Measurements from ENCODE around the gene CCN2. TPM values are rescaled to one million over a fixed set of nuclear protein-coding genes. Genes with fewer than 3 reads are reported as not detected.
A peak's percentile ranks its signal among the peaks of the same experiment; 100 is the strongest.
"Not testable (repeated sequence)": the region's sequence is repeated elsewhere in the genome, so short reads cannot be mapped to it uniquely, and the experiment has no call there.

CCN2 gene
- total RNA-seq, 1 donor from 2014 or later = 24.2 TPM

DNA sequence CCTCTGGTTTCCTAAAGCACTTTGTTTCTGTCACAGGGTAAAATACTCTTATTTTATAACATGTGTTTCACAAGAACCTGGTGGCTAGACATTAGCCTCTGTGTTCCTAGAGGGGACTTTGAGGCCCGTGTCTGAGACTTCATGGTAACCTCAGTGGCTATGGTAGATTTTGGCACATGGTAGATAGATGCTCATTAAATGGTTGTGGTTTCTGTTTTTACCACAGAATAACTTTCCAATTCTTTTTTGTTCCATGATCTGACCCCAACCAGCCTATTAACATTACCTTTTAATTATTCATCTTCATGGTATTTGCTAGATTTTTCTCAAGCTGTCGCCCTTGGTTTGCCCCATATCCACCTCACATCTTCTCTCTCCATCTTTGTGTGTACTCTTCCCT, 34.3 kb downstream of the CCN2 start:
- TF ChIP-seq, protein P1, sequence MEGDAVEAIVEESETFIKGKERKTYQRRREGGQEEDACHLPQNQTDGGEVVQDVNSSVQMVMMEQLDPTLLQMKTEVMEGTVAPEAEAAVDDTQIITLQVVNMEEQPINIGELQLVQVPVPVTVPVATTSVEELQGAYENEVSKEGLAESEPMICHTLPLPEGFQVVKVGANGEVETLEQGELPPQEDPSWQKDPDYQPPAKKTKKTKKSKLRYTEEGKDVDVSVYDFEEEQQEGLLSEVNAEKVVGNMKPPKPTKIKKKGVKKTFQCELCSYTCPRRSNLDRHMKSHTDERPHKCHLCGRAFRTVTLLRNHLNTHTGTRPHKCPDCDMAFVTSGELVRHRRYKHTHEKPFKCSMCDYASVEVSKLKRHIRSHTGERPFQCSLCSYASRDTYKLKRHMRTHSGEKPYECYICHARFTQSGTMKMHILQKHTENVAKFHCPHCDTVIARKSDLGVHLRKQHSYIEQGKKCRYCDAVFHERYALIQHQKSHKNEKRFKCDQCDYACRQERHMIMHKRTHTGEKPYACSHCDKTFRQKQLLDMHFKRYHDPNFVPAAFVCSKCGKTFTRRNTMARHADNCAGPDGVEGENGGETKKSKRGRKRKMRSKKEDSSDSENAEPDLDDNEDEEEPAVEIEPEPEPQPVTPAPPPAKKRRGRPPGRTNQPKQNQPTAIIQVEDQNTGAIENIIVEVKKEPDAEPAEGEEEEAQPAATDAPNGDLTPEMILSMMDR (conservative IDR thresholded peaks at IDR 0.05) = no peak
- no peak overlapping the region for H3K27ac Mint-ChIP-seq (ENCODE audit: unreplicated experiment)
- no peak for DNase-seq (ENCODE audit: low read depth, low spot score)
- peaks cover 5% of the 10 kb centered on the region for H3K36me3 Mint-ChIP-seq (ENCODE audit: low read depth)
- peaks cover 8% of the 10 kb centered on the region for H3K9me3 Mint-ChIP-seq
- H3K27me3 Mint-ChIP-seq (ENCODE audit: low read depth) = peaks cover 3% of the 10 kb centered on the region
- H3K4me1 Mint-ChIP-seq = peaks cover 8% of the 10 kb centered on the region
- H3K4me3 Mint-ChIP-seq = no peak overlapping the region

DNA sequence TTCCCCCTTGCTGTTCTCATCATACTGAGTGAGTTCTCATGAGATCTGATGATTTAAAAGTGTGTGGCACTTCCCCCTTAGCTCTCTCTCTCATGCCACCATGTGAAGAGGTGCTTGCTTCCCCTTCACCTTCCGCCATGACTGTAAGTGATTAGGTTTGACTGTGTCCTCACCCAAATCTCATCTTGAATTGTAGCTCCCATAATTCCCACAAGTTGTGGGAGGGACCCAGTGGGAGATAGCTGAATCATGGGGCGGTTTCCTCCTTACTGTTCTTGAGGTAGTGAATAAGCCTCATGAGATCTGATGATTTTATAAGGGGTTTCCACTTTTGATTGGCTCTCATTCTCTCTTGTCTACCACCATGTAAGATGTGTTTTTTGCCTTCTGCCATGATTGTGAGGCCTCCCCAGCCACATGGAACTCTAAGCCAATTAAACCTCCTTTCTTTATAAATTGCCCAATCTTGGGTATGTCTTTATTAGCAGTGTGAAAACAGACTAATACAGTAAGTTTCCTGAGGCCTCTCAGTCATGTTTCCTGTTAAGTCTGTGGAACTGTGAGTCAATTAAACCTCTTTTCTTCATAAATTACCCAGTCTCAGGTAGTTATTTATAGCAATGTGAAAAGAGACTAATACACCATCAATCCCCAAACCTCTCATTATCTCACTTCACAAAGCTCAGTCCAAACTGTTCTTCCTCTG, 34.9 kb downstream of the CCN2 start:
- H3K27me3 Mint-ChIP-seq (ENCODE audit: low read depth); H3K27ac Mint-ChIP-seq (ENCODE audit: unreplicated experiment); H3K9me3 Mint-ChIP-seq; H3K36me3 Mint-ChIP-seq (ENCODE audit: low read depth); H3K4me3 Mint-ChIP-seq; DNase-seq (ENCODE audit: low read depth, low spot score); H3K4me1 Mint-ChIP-seq: not testable (repeated sequence)

DNA sequence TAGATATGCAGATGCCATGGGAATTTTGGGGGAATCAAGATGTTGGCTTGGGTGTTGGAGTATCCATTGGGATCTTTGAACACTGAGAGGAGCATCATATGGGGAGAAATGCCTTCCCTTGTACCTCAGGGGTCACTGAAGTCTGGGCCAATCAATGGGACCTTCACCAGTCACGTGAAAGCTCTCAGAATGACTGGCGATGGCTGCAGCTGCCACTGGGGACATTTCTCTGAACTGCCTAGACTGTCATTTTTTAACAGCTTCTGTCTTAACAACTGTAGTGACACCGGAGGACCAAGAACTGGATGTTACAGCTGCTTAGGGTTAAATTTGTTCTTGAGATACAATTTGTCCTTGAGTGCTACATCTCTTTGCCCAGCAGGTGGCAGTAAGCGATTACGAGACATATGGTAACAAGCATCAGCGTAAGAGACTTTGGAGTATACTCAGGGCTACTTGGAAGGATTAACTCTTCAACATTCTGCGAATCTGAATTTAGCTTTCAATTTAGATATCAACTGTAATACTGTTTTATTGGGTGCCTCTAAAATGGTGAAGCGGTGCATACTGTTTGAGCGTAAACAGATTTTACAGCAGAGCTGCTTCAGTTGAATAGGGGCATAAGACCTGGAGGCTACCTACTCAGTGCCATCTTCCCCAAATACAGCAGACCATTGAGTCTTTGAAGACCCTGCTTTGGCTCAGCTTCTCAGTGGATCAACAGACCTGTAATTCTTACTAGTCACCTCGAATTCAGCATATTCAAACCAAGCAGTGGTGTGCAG, 36.0 kb downstream of the CCN2 start:
- H3K4me3 Mint-ChIP-seq = no peak overlapping the region
- TF ChIP-seq, protein P1 (conservative IDR thresholded peaks at IDR 0.05) = peak; percentile 86
- peaks cover 11% of the 10 kb centered on the region for H3K27me3 Mint-ChIP-seq (ENCODE audit: low read depth)
- H3K27ac Mint-ChIP-seq (ENCODE audit: unreplicated experiment) = no peak overlapping the region
- H3K4me1 Mint-ChIP-seq = peaks cover 8% of the 10 kb centered on the region
- DNase-seq (ENCODE audit: low read depth, low spot score) = peak; percentile 66
- peaks cover 4% of the 10 kb centered on the region for H3K9me3 Mint-ChIP-seq
- H3K36me3 Mint-ChIP-seq (ENCODE audit: low read depth) = peaks cover 3% of the 10 kb centered on the region

DNA sequence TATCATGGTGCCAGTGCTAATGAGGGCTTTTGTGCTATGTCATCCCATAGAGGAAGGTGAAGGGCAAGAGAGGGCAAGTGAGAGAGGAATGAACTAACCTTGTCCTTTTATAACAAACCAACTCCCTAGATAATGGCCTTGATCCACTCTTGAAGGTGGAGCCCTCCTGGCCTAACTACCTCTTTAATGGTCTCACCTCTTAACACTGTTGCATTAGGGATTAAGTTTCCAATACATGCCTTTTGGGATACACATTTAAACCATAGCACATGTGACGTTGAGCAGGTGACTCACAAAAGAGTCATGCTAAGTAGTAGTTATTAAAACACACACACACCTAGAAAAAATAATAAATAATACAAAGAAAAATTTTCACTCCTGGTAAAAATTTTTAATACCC, 36.9 kb downstream of the CCN2 start:
- H3K27me3 Mint-ChIP-seq (ENCODE audit: low read depth) = peaks cover 11% of the 10 kb centered on the region
- H3K4me1 Mint-ChIP-seq = peaks cover 8% of the 10 kb centered on the region

DNA sequence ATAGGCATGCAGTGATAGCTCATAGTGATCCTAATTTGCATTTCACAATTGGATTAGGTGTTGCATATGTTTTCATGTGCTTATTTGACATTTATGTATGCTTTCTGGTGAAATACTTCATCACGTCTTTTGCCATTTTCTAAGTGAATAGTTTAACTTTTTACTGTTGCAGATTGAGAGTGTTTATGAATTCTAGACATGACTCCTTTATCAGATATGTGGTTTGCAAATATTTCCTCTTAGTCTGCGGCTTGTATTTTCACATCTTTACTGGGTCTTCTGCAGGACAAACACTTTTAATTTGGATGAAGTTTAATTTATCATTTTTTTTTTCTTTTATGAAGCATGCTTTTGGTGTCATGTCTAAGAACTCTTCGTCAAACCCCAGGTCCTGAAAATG, 39.2 kb downstream of the CCN2 start:
- no peaks in the 10 kb centered on the region for H3K9me3 Mint-ChIP-seq
- no peak for DNase-seq (ENCODE audit: low read depth, low spot score)
- TF ChIP-seq, protein P1 (conservative IDR thresholded peaks at IDR 0.05) = no peak
- H3K36me3 Mint-ChIP-seq (ENCODE audit: low read depth) = no peaks in the 10 kb centered on the region
- H3K4me3 Mint-ChIP-seq = no peak overlapping the region
- H3K4me1 Mint-ChIP-seq = peaks cover 5% of the 10 kb centered on the region
- peaks cover 21% of the 10 kb centered on the region for H3K27me3 Mint-ChIP-seq (ENCODE audit: low read depth)
- H3K27ac Mint-ChIP-seq (ENCODE audit: unreplicated experiment) = no peak overlapping the region

More for the DNA sequence above, 36.9 kb downstream of the CCN2 start:
- H3K9me3 Mint-ChIP-seq = no peaks in the 10 kb centered on the region
- TF ChIP-seq, protein P1 (conservative IDR thresholded peaks at IDR 0.05) = no peak
- H3K4me3 Mint-ChIP-seq = no peak overlapping the region
- H3K27ac Mint-ChIP-seq (ENCODE audit: unreplicated experiment) = no peak overlapping the region
- no peak for DNase-seq (ENCODE audit: low read depth, low spot score)
- H3K36me3 Mint-ChIP-seq (ENCODE audit: low read depth) = no peaks in the 10 kb centered on the region

DNA sequence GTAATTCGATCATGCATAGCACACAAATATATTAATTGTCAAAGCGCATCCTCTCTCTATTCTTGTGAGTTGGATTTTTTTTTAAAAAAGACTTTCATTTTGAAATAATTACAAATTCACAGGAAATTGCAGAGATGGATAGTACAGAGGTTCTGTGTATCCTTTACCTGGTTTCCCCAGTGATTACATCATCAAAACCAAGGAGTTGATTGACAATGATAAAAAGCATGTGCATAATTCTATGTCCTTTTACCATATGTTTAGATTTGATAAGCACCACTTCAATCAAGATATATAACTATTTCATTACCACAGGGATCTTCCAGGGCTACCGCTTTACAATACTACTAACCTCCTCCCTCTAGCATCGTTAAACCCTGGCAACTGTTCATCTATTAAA, 40.2 kb downstream of the CCN2 start:
- peaks cover 5% of the 10 kb centered on the region for H3K4me1 Mint-ChIP-seq
- H3K27ac Mint-ChIP-seq (ENCODE audit: unreplicated experiment) = no peak overlapping the region
- H3K36me3 Mint-ChIP-seq (ENCODE audit: low read depth) = no peaks in the 10 kb centered on the region
- H3K9me3 Mint-ChIP-seq = no peaks in the 10 kb centered on the region
- H3K4me3 Mint-ChIP-seq = no peak overlapping the region
- H3K27me3 Mint-ChIP-seq (ENCODE audit: low read depth) = peaks cover 27% of the 10 kb centered on the region
- TF ChIP-seq, protein P1 (conservative IDR thresholded peaks at IDR 0.05) = no peak
- no peak for DNase-seq (ENCODE audit: low read depth, low spot score)

All from neural crest cell (in vitro differentiated cells).